A673 (cell line): Measurements from ENCODE around the gene POLE2. TPM values are rescaled to one million over a fixed set of nuclear protein-coding genes. Genes with fewer than 3 reads are reported as not detected.
A peak's percentile ranks its signal among the peaks of the same experiment; 100 is the strongest.

Experiments
- BruUV-seq: library from RNA; stranded (reverse); fragments of 400-500 nt; replicated peaks from 2 replicates; lab custom pipeline; 2021; lab: Mats Ljungman, UMichigan
- CTCF ChIA-PET: fragments of 300-600 bp; sonication (Branson Sonifier 250); formaldehyde crosslinking; loops from one replicate; lab custom pipeline; 2022; ENCODE audit warnings: antibody characterized with exemption; lab: Charles Lee
- POLR2A ChIA-PET: fragments of 300-600 bp; sonication (Branson Sonifier 250); formaldehyde crosslinking; loops from one replicate; lab custom pipeline; 2022; ENCODE audit warnings: antibody characterized with exemption; ENCODE audit not compliant: low non-redundant PET; lab: Charles Lee
- DNase-seq: peaks from one replicate; pipeline ENCODE4 v3.0.0-alpha.2; 2015; ENCODE audit warnings: low spot score
- H3K27ac ChIP-seq: fragments of 200-600 bp; sonication (generic); 2 replicates; pipeline ENCODE4 v1.5.1; 2016; ENCODE audit warnings: mixed run types, low read depth, mild to moderate bottlenecking, mixed read lengths, antibody characterized with exemption, low read length; ENCODE audit not compliant: poor library complexity, severe bottlenecking
- H3K27me3 ChIP-seq: fragments of 200-600 bp; sonication (generic); replicated peaks from 2 replicates; pipeline ENCODE4 v1.6.1; 2017; ENCODE audit warnings: mixed run types, low read depth, mild to moderate bottlenecking, mixed read lengths, antibody characterized with exemption, low read length; ENCODE audit not compliant: insufficient read depth, poor library complexity
- H3K36me3 ChIP-seq: fragments of 200-600 bp; sonication (generic); 2 replicates; pipeline ENCODE4 v1.6.1; 2016; ENCODE audit warnings: mixed run types, mild to moderate bottlenecking, mixed read lengths, antibody characterized with exemption, low read length; ENCODE audit not compliant: insufficient read depth, poor library complexity, severe bottlenecking
- H3K4me1 ChIP-seq: fragments of 200-600 bp; sonication (generic); 2 replicates; pipeline ENCODE4 v1.6.1; 2017; ENCODE audit warnings: mixed run types, mild to moderate bottlenecking, mixed read lengths, antibody characterized with exemption, low read length; ENCODE audit not compliant: insufficient read depth, poor library complexity, severe bottlenecking
- H3K4me3 ChIP-seq: fragments of 200-600 bp; sonication (generic); 2 replicates; pipeline ENCODE4 v1.5.1; 2016; ENCODE audit warnings: low read depth, mixed run types, mild to moderate bottlenecking, mixed read lengths, low read length; ENCODE audit not compliant: poor library complexity, severe bottlenecking
- H3K9me3 ChIP-seq: fragments of 200-600 bp; sonication (generic); 2 replicates; pipeline ENCODE4 v1.6.1; 2016; ENCODE audit warnings: mixed run types, low read depth, mild to moderate bottlenecking, mixed read lengths, antibody characterized with exemption, low read length; ENCODE audit not compliant: poor library complexity, severe bottlenecking
- CTCF ChIP-seq: fragments of 300-800, 200-600 bp; sonication (generic); conservative IDR thresholded peaks from 2 replicates; pipeline ENCODE4 v1.5.1; 2017; ENCODE audit warnings: low read depth, mild to moderate bottlenecking, antibody characterized with exemption, low read length, moderate library complexity, mixed read lengths
- EZH2 ChIP-seq: fragments of 200-600 bp; sonication (generic); IDR thresholded peaks from 2 replicates; pipeline ENCODE4 v1.6.1; 2017; ENCODE audit warnings: borderline replicate concordance, low read depth, mild to moderate bottlenecking, mixed read lengths, antibody characterized with exemption, low read length; ENCODE audit not compliant: poor library complexity, severe bottlenecking
- intact Hi-C: fragments of 100-400 bp; cut with micrococcal nuclease; formaldehyde crosslinking; loops from one replicate; pipeline ENCODE4 v1.10.0; 2022; ENCODE audit not compliant: unreplicated experiment
- total RNA-seq: library from RNA; stranded (reverse); gene quantifications from 2 replicates; pipeline ENCODE4 v1.2.3, GENCODE V29; 2021

POLE2 gene
- total RNA-seq, 1 experiment from 2014 or later = 42.1 TPM

- DNase-seq = no peak
- H3K27me3 ChIP-seq = no peaks in the 10 kb centered on the region
- peak overlapping the region; percentile 8 for H3K4me3 ChIP-seq
- H3K4me1 ChIP-seq = peaks cover 22% of the 10 kb centered on the region
- BruUV-seq = no TSS peak
- intact Hi-C loops = no loop called here
- peaks cover 24% of the 10 kb centered on the region for H3K36me3 ChIP-seq
- POLR2A ChIA-PET = no interaction called here
- H3K9me3 ChIP-seq = no peaks in the 10 kb centered on the region
- CTCF ChIA-PET = interaction anchor here (1.1 kb wide), 1 partner anchor 10 kb away, joined by 6 read pairs; no protein-coding TSS in a partner anchor
- H3K27ac ChIP-seq = no peak overlapping the region
- TF ChIP-seq CTCF (no peak), EZH2 (no peak)
Observed at GRCh38 chr14:49623941-49624839, 63.8 kb downstream of the POLE2 start.

- no peak for TF ChIP-seq EZH2
- no peak for TF ChIP-seq CTCF
- DNase-seq = no peak
- H3K4me1 ChIP-seq = peaks cover 22% of the 10 kb centered on the region
- POLR2A ChIA-PET = no interaction called here
- no peaks in the 10 kb centered on the region for H3K9me3 ChIP-seq
- no peaks in the 10 kb centered on the region for H3K27me3 ChIP-seq
- peaks cover 31% of the 10 kb centered on the region for H3K36me3 ChIP-seq
- intact Hi-C loops = no loop called here
- peak overlapping the region; percentile 93 for H3K4me3 ChIP-seq
- CTCF ChIA-PET = interaction anchor here (0.6 kb wide), 1 partner anchor 11 kb away, joined by 3 read pairs; no protein-coding TSS in a partner anchor
- H3K27ac ChIP-seq = peak overlapping the region; percentile 35
- BruUV-seq = no TSS peak
Observed at GRCh38 chr14:49623387-49623786, 64.6 kb downstream of the POLE2 start.

- peak overlapping the region; percentile 95 for H3K27ac ChIP-seq
- no peaks in the 10 kb centered on the region for H3K27me3 ChIP-seq
- H3K36me3 ChIP-seq = peaks cover 44% of the 10 kb centered on the region
- ChIA-PET POLR2A (no interaction called here), CTCF (interaction anchor here (0.6 kb wide), 1 partner anchor 12 kb away, joined by 3 read pairs; no protein-coding TSS in a partner anchor)
- DNase-seq = peak; percentile 24
- TF ChIP-seq CTCF = no peak
- TF ChIP-seq EZH2 = no peak
- H3K9me3 ChIP-seq = no peaks in the 10 kb centered on the region
- H3K4me3 ChIP-seq = peak overlapping the region; percentile 93
- TSS peak; percentile 72 for BruUV-seq
- peaks cover 22% of the 10 kb centered on the region for H3K4me1 ChIP-seq
- intact Hi-C loops = no loop called here
Observed at GRCh38 chr14:49622022-49622607, 65.9 kb downstream of the POLE2 start.
